Keratinocyte (primary cell): Measurements from ENCODE around the gene ZFP36L1. TPM values are rescaled to one million over a fixed set of nuclear protein-coding genes. Genes with fewer than 3 reads are reported as not detected.

Experiments used
- DNase-seq: peaks from one replicate; pipeline ENCODE4 v3.0.0-alpha.2; 2011; ENCODE audit warnings: low read depth, missing footprints, low spot score
- FAIRE-seq: peaks from 2 replicates; lab custom pipeline; 2011; peaks lifted over from hg19 to GRCh38; lab: Jason Lieb, UNC
- H2AFZ ChIP-seq: 2 replicates; pipeline ENCODE4 v1.6.0; 2012; ENCODE audit warnings: low read length, control low read depth, inconsistent platforms; ENCODE audit not compliant: control insufficient read depth
- H3K27ac ChIP-seq: 2 replicates; pipeline ENCODE4 v1.5.1; 2011; ENCODE audit warnings: low read length; ENCODE audit not compliant: control insufficient read depth, insufficient read depth
- H3K27me3 ChIP-seq: 3 replicates; pipeline ENCODE4 v1.6.0; 2011; ENCODE audit warnings: low read length; ENCODE audit not compliant: control insufficient read depth, insufficient read depth; ENCODE audit errors: extremely low read depth
- H3K36me3 ChIP-seq, 2 experiments: 2 replicates in 1 of 2; 3 replicates in 1 of 2; pipeline ENCODE4 v1.5.1; 2011; ENCODE audit warnings: low read length in 2 of 2, mild to moderate bottlenecking in 1 of 2; ENCODE audit not compliant: control insufficient read depth in 2 of 2, insufficient read depth in 2 of 2; ENCODE audit errors: extremely low read depth in 1 of 2
- H3K4me1 ChIP-seq: 3 replicates; pipeline ENCODE4 v1.5.1; 2011; ENCODE audit warnings: low read length; ENCODE audit not compliant: control insufficient read depth, insufficient read depth; ENCODE audit errors: extremely low read depth
- H3K4me2 ChIP-seq: 3 replicates; pipeline ENCODE4 v1.6.0; 2011; ENCODE audit warnings: low read depth, low read length; ENCODE audit not compliant: control insufficient read depth, insufficient read depth; ENCODE audit errors: extremely low read depth
- H3K4me3 ChIP-seq, 3 experiments: fragments of 200-600 bp in 1 of 3; sonication (generic) in 1 of 3; 2 replicates in 2 of 3; 3 replicates in 1 of 3; pipeline ENCODE4 v1.5.1; 2011 to 2016; ENCODE audit warnings: low read length in 3 of 3, mild to moderate bottlenecking in 3 of 3, control low read depth in 2 of 3, inconsistent platforms in 1 of 3, low read depth in 1 of 3, mixed read lengths in 1 of 3, mixed run types in 1 of 3, moderate library complexity in 1 of 3; ENCODE audit not compliant: control insufficient read depth in 2 of 3, insufficient read depth in 2 of 3; ENCODE audit errors: extremely low read depth in 1 of 3
- H3K79me2 ChIP-seq: 2 replicates; pipeline ENCODE4 v1.6.0; 2012; ENCODE audit warnings: low read length; ENCODE audit not compliant: control insufficient read depth, insufficient read depth
- H3K9ac ChIP-seq: 3 replicates; pipeline ENCODE4 v1.6.0; 2011; ENCODE audit warnings: low read length; ENCODE audit not compliant: control insufficient read depth, insufficient read depth; ENCODE audit errors: extremely low read depth
- H3K9me1 ChIP-seq: 3 replicates; pipeline ENCODE4 v1.6.0; 2011; ENCODE audit warnings: low read length; ENCODE audit not compliant: control insufficient read depth, insufficient read depth; ENCODE audit errors: extremely low read depth
- H3K9me3 ChIP-seq: 2 replicates; pipeline ENCODE4 v1.5.1; 2012; ENCODE audit warnings: low read depth, low read length; ENCODE audit not compliant: control insufficient read depth
- H4K20me1 ChIP-seq: 3 replicates; pipeline ENCODE4 v1.6.0; 2011; ENCODE audit warnings: low read length; ENCODE audit not compliant: control insufficient read depth, insufficient read depth; ENCODE audit errors: extremely low read depth
- EZH2 ChIP-seq: IDR thresholded peaks from one replicate; pipeline ENCODE4 v1.6.1; 2012; ENCODE audit warnings: inconsistent platforms, mild to moderate bottlenecking, low read length, moderate library complexity
- dilution Hi-C: fragments of 300-500 bp; cut with MboI; formaldehyde crosslinking; loops from one replicate; pipeline ENCODE4 v1.7.0; 2020; ENCODE audit warnings: low sequenced_read_pairs; ENCODE audit not compliant: extremely low pct_ligation_motif_present
- polyA plus RNA-seq, 5 experiments: library from polyadenylated mRNA; depleted of rRNA in 3 of 5; stranded (reverse) in 3 of 5; stranded (forward) in 1 of 5; unstranded in 1 of 5; fragments of >200 nt; gene quantifications; 1 replicate in 1 of 5; 2 replicates in 3 of 5; 3 replicates in 1 of 5; pipeline versions ENCODE4 v1.2.1 to v1.2.3, GENCODE V29; 2011 to 2012; ENCODE audit warnings: missing spikeins in 2 of 5, low read depth in 1 of 5, low replicate concordance in 1 of 5
- TF ChIP-seq, protein P1 (sequence below), 3 experiments: IDR thresholded peaks in 1 of 3; conservative IDR thresholded peaks in 1 of 3; optimal IDR thresholded peaks in 1 of 3; 2 replicates in 2 of 3; 3 replicates in 1 of 3; pipeline versions ENCODE3 to v1.5.1; 2011; ENCODE audit warnings: low read length in 3 of 3, mild to moderate bottlenecking in 3 of 3, moderate library complexity in 2 of 3, control low read depth in 1 of 3, inconsistent platforms in 1 of 3; ENCODE audit not compliant: insufficient read depth in 2 of 3; ENCODE audit errors: extremely low read depth in 1 of 3

ZFP36L1 gene
- polyA plus RNA-seq, 1 donor (not counting 4 experiments of a cell fraction or from before 2014, with no cell fraction given): 85.2 TPM

GRCh38 chr14:68772761-68773381, 20.0 kb downstream of the ZFP36L1 start:
- FAIRE-seq: no peak
- Histone ChIP-seq H2AFZ (no peak overlapping the region), H3K9ac (no peak overlapping the region)

GRCh38 chr14:68771631-68772030, 21.2 kb downstream of the ZFP36L1 start:
- Histone ChIP-seq H3K4me3 (no peak overlapping the region), H3K79me2 (no peaks in the 10 kb centered on the region), H3K9me3 (no peaks in the 10 kb centered on the region), H3K9ac (no peak overlapping the region), H2AFZ (peak overlapping the region; percentile 37), H3K9me1 (no peaks in the 10 kb centered on the region), H3K36me3 (no peaks in the 10 kb centered on the region), H3K4me1 (peaks cover 9% of the 10 kb centered on the region), H3K4me2 (no peak overlapping the region), H3K27ac (no peak overlapping the region), H3K27me3 (no peaks in the 10 kb centered on the region), H4K20me1 (no peaks in the 10 kb centered on the region)
- dilution Hi-C loops: no loop called here
- no peak for FAIRE-seq
- TF ChIP-seq, protein P1, sequence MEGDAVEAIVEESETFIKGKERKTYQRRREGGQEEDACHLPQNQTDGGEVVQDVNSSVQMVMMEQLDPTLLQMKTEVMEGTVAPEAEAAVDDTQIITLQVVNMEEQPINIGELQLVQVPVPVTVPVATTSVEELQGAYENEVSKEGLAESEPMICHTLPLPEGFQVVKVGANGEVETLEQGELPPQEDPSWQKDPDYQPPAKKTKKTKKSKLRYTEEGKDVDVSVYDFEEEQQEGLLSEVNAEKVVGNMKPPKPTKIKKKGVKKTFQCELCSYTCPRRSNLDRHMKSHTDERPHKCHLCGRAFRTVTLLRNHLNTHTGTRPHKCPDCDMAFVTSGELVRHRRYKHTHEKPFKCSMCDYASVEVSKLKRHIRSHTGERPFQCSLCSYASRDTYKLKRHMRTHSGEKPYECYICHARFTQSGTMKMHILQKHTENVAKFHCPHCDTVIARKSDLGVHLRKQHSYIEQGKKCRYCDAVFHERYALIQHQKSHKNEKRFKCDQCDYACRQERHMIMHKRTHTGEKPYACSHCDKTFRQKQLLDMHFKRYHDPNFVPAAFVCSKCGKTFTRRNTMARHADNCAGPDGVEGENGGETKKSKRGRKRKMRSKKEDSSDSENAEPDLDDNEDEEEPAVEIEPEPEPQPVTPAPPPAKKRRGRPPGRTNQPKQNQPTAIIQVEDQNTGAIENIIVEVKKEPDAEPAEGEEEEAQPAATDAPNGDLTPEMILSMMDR (optimal IDR thresholded peaks at IDR 0.05 in 1 of 3, IDR thresholded peaks at IDR 0.05 in 1 of 3, conservative IDR thresholded peaks at IDR 0.05 in 1 of 3; ENCODE audit: extremely low read depth in 1 of 3, insufficient read depth in 2 of 3, low read length in 3 of 3): no peak
- TF ChIP-seq EZH2: no peak
- DNase-seq: no peak

More at GRCh38 chr14:68772761-68773381, 20.0 kb downstream of the ZFP36L1 start:
- no peaks in the 10 kb centered on the region for H3K79me2 ChIP-seq
- H3K36me3 ChIP-seq: no peaks in the 10 kb centered on the region
- TF ChIP-seq, protein P1 (optimal IDR thresholded peaks at IDR 0.05 in 1 of 3, IDR thresholded peaks at IDR 0.05 in 1 of 3, conservative IDR thresholded peaks at IDR 0.05 in 1 of 3; ENCODE audit: extremely low read depth in 1 of 3, insufficient read depth in 2 of 3, low read length in 3 of 3): no peak
- TF ChIP-seq EZH2: no peak
- H3K4me3 ChIP-seq: no peak overlapping the region
- H3K27me3 ChIP-seq: no peaks in the 10 kb centered on the region
- dilution Hi-C loops: no loop called here
- no peak overlapping the region for H3K27ac ChIP-seq
- no peaks in the 10 kb centered on the region for H3K9me3 ChIP-seq
- DNase-seq: no peak
- no peak overlapping the region for H3K4me2 ChIP-seq
- H3K4me1 ChIP-seq: peaks cover 9% of the 10 kb centered on the region
- no peaks in the 10 kb centered on the region for H3K9me1 ChIP-seq
- no peaks in the 10 kb centered on the region for H4K20me1 ChIP-seq
